Measurements from ENCODE around the gene EXOC1L.
A peak's percentile ranks its signal among the peaks of the same experiment; 100 is the strongest.

EXOC1L gene

DNA sequence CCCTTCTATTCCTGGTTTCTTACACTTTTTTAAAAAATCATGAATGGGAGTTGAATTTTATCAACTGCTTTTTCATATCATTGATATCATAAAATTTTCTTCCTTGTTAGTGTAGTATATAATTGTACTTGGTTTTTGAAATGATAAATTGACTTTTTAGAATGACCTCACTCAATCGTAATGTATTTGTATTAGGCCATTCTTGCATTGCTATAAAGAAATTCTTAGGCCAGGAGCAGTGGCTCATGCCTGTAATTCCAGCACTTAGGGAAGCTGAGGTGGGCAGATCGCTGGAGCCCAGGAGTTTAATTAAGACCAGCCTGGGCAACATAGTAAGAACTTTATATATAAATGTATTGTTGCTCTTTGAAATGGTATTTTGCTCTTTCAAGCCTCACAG is 40.1 kb downstream of the EXOC1L start:
- Histone ChIP-seq H3K27ac (ENCODE audit: low read depth, low read length) (no peak overlapping the region), H3K9ac (ENCODE audit: low read length) (no peak overlapping the region), H3K36me3 (ENCODE audit: control insufficient read depth, insufficient read depth, low read length) (peaks cover 10% of the 10 kb centered on the region), H3K27me3 (ENCODE audit: control insufficient read depth, insufficient read depth, low read length) (no peaks in the 10 kb centered on the region), H3K9me3 (ENCODE audit: control insufficient read depth, insufficient read depth, low read depth, low read length) (0 out of 2 replicates have a peak, but pooled peaks cover 2% of the 10 kb centered on the region), H3K4me3 (ENCODE audit: low read depth, low read length) (no peak overlapping the region), H3K4me1 (ENCODE audit: control insufficient read depth, insufficient read depth, low read length) (peaks cover 1% of the 10 kb centered on the region; the same call in 1 of the 2 replicates)

DNA sequence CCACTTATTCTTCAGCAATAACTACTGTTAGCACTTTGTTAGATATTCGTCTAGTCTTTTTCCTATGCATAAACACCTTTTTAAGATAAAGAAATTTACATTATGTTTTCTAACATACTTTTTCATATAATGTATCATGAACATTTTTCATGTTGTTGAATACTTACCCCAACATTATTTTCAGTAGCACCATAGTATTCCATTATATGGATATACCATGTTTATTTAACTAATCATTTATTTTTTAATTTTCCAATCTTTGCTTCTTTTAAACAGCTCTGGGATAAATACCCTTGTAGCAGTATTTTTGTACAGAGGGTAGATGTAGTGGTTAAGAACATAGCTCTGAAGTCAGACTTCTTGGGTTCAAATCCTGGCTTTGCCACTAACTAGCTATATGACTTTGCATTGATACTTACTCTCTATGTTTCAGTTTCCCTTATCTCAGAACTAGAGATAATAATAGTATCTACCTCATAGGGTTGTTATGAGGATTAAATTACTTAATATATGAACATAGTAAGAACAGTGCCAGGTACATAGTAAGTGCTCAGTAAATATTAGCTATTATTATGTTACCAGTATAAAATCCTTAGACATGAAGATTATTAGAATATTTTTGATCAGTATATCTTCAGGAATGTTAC is 45.1 kb downstream of the EXOC1L start:
- no peak overlapping the region for H3K9ac ChIP-seq (ENCODE audit: low read length)
- no peaks in the 10 kb centered on the region for H3K27me3 ChIP-seq (ENCODE audit: control insufficient read depth, insufficient read depth, low read length)
- peaks cover 4% of the 10 kb centered on the region; the same call in 1 of the 2 replicates for H3K4me1 ChIP-seq (ENCODE audit: control insufficient read depth, insufficient read depth, low read length)
- H3K36me3 ChIP-seq (ENCODE audit: control insufficient read depth, insufficient read depth, low read length), result peaks cover 31% of the 10 kb centered on the region
- H3K9me3 ChIP-seq (ENCODE audit: control insufficient read depth, insufficient read depth, low read depth, low read length), result no peaks in the 10 kb centered on the region; the same call in 1 of the 2 replicates
- no peak overlapping the region for H3K4me3 ChIP-seq (ENCODE audit: low read depth, low read length)
- no peak overlapping the region for H3K27ac ChIP-seq (ENCODE audit: low read depth, low read length)

DNA sequence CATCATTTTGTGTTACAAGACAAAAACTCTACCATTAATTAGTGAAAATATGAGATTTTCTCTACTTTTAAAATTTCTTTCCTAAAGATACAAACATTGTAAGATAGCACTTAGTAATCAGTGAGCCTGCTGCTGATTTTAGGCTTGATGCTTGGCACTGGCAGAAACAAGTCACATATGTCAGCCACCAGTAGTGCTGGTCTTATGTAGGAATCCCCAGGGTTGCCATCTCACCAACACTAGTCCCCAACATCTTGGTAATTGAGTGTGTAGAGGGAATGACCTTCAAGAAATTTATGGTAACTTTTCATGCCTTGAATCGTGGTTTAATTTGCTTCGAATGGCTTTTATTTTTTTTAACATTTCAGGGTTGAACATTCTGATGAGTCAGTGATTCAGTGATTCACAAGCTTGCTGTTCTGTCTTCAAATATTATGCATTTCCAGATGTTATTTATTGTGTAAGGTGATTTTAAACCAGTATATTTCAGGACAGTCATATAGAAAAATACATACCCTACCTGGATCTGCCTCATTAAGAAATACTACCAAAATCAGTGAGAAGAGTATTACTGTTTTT is 45.7 kb downstream of the EXOC1L start:
- H3K9me3 ChIP-seq (ENCODE audit: control insufficient read depth, insufficient read depth, low read depth, low read length), result no peaks in the 10 kb centered on the region; the same call in 1 of the 2 replicates
- no peaks in the 10 kb centered on the region for H3K27me3 ChIP-seq (ENCODE audit: control insufficient read depth, insufficient read depth, low read length)
- no peak overlapping the region for H3K27ac ChIP-seq (ENCODE audit: low read depth, low read length)
- peaks cover 4% of the 10 kb centered on the region; the same call in 1 of the 2 replicates for H3K4me1 ChIP-seq (ENCODE audit: control insufficient read depth, insufficient read depth, low read length)
- H3K4me3 ChIP-seq (ENCODE audit: low read depth, low read length), result no peak overlapping the region
- no peak overlapping the region for H3K9ac ChIP-seq (ENCODE audit: low read length)
- H3K36me3 ChIP-seq (ENCODE audit: control insufficient read depth, insufficient read depth, low read length), result peaks cover 35% of the 10 kb centered on the region

DNA sequence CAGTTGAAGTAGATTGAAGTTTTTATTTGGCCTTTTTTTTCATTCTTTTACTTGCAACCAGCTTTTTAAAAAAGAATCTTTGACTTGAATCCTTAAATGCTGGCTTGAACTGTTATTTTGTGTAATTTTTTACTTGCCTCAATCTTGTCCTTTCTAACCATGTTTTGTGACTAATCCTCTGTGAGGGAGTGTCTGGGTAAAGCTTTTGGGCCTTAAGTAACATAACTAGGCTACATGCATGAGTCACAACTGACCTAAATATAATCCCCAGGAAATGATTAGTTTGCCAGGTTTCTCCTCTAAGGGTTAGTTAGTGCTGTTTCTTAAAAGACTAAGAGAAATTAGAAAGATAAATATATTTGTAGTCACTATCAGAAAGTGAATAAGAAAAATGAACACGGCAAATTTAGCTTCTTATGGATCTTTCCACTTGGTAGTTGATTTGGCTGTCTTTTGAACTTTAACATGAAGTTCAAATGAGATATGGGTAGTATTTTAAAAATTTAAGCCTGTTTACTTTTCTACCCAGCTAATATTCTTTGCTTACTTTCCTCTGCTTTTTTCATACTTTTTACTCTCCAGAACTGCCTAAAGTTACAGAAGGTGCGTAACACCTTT is 46.8 kb downstream of the EXOC1L start:
- Histone ChIP-seq H3K27me3 (ENCODE audit: control insufficient read depth, insufficient read depth, low read length) (no peaks in the 10 kb centered on the region), H3K36me3 (ENCODE audit: control insufficient read depth, insufficient read depth, low read length) (peaks cover 41% of the 10 kb centered on the region), H3K4me1 (ENCODE audit: control insufficient read depth, insufficient read depth, low read length) (peaks cover 4% of the 10 kb centered on the region; the same call in 1 of the 2 replicates), H3K27ac (ENCODE audit: low read depth, low read length) (no peak overlapping the region; the same call in 1 of the 2 replicates), H3K4me3 (ENCODE audit: low read depth, low read length) (no peak overlapping the region), H3K9me3 (ENCODE audit: control insufficient read depth, insufficient read depth, low read depth, low read length) (no peaks in the 10 kb centered on the region; the same call in 1 of the 2 replicates), H3K9ac (ENCODE audit: low read length) (no peak overlapping the region)

DNA sequence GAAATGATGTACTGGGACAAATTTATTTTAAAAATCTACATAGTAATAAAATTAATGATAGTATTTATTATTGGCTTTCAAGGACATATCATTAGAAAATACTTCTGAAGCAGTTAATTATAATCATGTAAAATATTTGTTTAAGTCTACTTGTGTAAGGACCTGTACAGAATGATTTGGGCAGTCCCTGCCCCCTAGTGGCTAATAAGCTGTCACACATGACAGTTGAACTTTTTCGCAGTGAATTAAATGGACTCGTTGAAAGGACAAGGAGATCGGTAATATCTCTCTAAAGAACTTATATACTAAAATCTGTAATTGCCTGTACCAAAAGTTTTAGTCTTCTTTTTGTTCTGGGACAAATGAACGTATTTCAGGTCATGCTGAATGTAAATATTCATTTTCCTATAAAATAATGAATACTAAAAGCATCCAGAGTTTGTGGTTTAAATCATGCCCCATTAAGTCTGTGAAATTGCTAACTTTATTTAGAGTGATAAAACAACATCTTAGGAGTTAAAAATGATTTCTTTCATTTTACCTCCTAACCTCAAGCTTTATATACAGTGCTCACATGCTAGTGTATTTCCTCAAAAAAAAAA is 47.5 kb downstream of the EXOC1L start:
- H3K9me3 ChIP-seq (ENCODE audit: control insufficient read depth, insufficient read depth, low read depth, low read length), result no peaks in the 10 kb centered on the region; the same call in 1 of the 2 replicates
- H3K4me3 ChIP-seq (ENCODE audit: low read depth, low read length), result no peak overlapping the region
- peaks cover 47% of the 10 kb centered on the region for H3K36me3 ChIP-seq (ENCODE audit: control insufficient read depth, insufficient read depth, low read length)
- no peaks in the 10 kb centered on the region for H3K27me3 ChIP-seq (ENCODE audit: control insufficient read depth, insufficient read depth, low read length)
- peaks cover 4% of the 10 kb centered on the region; the same call in 1 of the 2 replicates for H3K4me1 ChIP-seq (ENCODE audit: control insufficient read depth, insufficient read depth, low read length)
- no peak overlapping the region for H3K27ac ChIP-seq (ENCODE audit: low read depth, low read length)
- H3K9ac ChIP-seq (ENCODE audit: low read length), result no peak overlapping the region

DNA sequence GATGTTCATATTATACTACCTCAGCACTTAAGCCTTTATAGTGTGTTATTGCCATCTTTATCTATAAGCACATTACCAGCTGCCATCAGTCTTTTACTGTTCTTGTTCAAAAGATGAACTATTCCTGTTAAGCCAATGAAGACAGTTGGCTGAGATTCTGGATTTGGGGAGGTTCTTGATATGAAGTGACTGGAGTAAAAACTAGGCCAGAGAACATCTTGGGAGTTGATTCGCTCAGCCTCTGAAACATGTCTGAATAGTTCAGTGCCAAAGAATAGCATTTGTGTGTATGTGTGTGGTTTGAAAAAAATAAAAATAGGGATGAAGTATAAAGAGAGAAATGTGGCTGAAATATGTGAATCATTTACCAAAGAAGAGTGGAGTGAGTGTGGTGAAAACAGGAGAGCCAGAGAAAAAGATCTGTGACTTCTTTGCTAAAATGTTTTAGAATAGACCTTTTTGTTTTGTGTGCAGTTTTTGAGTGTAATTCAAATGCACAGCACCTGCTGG is 49.0 kb downstream of the EXOC1L start:
- Histone ChIP-seq H3K27me3 (ENCODE audit: control insufficient read depth, insufficient read depth, low read length) (no peaks in the 10 kb centered on the region), H3K36me3 (ENCODE audit: control insufficient read depth, insufficient read depth, low read length) (peaks cover 54% of the 10 kb centered on the region)

DNA sequence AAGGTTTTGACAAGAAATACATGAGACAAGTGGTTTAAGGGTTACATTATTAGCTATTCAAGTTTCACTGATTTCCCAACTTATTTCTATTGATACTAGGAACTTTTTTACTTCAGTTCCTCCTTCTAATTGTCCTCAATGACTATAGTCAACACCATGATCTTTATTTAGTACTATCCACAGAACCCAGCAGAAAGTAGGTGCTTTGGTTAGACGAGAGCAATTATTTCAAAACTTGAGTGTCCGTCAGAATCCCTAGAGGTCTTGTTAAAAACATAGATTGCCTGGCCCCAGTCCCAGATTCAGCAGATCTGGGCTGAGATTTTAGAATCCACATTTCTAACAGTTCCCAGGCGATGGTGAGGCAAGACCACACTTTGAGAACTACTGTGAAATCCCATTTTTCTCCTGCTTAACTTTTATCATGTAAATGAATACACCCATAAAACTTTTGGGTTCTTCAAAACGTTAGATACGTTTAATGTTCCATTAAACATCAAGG is 51.8 kb downstream of the EXOC1L start:
- Histone ChIP-seq H3K27ac (ENCODE audit: low read depth, low read length) (0 out of 2 replicates have a peak overlapping the region, but pooled peaks have one; percentile 12), H3K36me3 (ENCODE audit: control insufficient read depth, insufficient read depth, low read length) (peaks cover 52% of the 10 kb centered on the region), H3K4me1 (ENCODE audit: control insufficient read depth, insufficient read depth, low read length) (peaks cover under 1% of the 10 kb centered on the region; the same call in 1 of the 2 replicates), H3K9ac (ENCODE audit: low read length) (no peak overlapping the region), H3K4me3 (ENCODE audit: low read depth, low read length) (no peak overlapping the region), H3K9me3 (ENCODE audit: control insufficient read depth, insufficient read depth, low read depth, low read length) (no peaks in the 10 kb centered on the region; the same call in 1 of the 2 replicates), H3K27me3 (ENCODE audit: control insufficient read depth, insufficient read depth, low read length) (no peaks in the 10 kb centered on the region)

More for the DNA sequence above, 49.0 kb downstream of the EXOC1L start:
- Histone ChIP-seq H3K9me3 (ENCODE audit: control insufficient read depth, insufficient read depth, low read depth, low read length) (no peaks in the 10 kb centered on the region; the same call in 1 of the 2 replicates), H3K9ac (ENCODE audit: low read length) (no peak overlapping the region), H3K4me1 (ENCODE audit: control insufficient read depth, insufficient read depth, low read length) (peaks cover 4% of the 10 kb centered on the region; the same call in 1 of the 2 replicates), H3K27ac (ENCODE audit: low read depth, low read length) (no peak overlapping the region), H3K4me3 (ENCODE audit: low read depth, low read length) (no peak overlapping the region)

DNA sequence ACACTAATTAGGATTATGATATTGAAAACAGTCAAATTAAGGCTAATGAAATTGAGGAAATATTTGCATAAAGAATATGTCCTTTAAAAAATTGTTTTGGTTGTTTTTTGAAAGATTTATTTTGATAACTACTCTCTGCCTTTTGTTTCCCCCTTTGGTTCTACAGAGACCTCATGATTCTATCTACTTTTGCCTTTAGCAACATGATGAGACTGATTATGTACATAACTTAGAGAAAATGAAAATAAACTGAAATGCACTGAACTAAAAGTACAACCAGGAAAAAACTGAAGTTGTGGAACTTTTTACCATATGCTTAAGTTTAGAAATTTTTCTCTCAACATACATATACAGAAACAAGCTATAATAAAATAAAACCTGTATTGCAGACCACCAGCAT is 55.2 kb downstream of the EXOC1L start:
- H3K9me3 ChIP-seq (ENCODE audit: control insufficient read depth, insufficient read depth, low read depth, low read length), result no peaks in the 10 kb centered on the region
- H3K27me3 ChIP-seq (ENCODE audit: control insufficient read depth, insufficient read depth, low read length), result no peaks in the 10 kb centered on the region
- H3K4me3 ChIP-seq (ENCODE audit: low read depth, low read length), result no peak overlapping the region
- no peak overlapping the region for H3K27ac ChIP-seq (ENCODE audit: low read depth, low read length)
- no peak overlapping the region for H3K9ac ChIP-seq (ENCODE audit: low read length)
- H3K36me3 ChIP-seq (ENCODE audit: control insufficient read depth, insufficient read depth, low read length), result peaks cover 49% of the 10 kb centered on the region
- no peaks in the 10 kb centered on the region for H3K4me1 ChIP-seq (ENCODE audit: control insufficient read depth, insufficient read depth, low read length)

DNA sequence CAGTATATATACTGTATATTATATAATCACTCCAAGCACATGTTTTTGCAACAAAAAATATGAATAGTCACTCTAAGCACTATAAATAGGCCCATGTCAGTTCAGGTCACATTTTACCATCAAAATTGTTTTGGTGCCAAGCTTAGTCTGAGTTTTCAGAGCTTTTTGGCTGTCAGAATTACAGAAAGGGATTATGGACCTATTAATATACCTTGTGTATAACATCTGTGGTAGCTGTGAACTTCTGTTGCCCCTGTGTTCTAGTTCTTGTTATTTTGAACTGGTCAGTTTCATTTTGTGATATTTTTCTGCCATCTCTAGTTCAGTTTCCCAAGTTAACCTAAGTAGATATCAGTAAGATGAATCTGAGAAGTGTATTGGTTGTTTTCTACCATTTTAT is 56.8 kb downstream of the EXOC1L start:
- no peak overlapping the region for H3K27ac ChIP-seq (ENCODE audit: low read depth, low read length)
- H3K9me3 ChIP-seq (ENCODE audit: control insufficient read depth, insufficient read depth, low read depth, low read length), result no peaks in the 10 kb centered on the region
- H3K4me1 ChIP-seq (ENCODE audit: control insufficient read depth, insufficient read depth, low read length), result no peaks in the 10 kb centered on the region
- H3K36me3 ChIP-seq (ENCODE audit: control insufficient read depth, insufficient read depth, low read length), result peaks cover 44% of the 10 kb centered on the region
- no peaks in the 10 kb centered on the region for H3K27me3 ChIP-seq (ENCODE audit: control insufficient read depth, insufficient read depth, low read length)
- H3K9ac ChIP-seq (ENCODE audit: low read length), result no peak overlapping the region
- H3K4me3 ChIP-seq (ENCODE audit: low read depth, low read length), result no peak overlapping the region

DNA sequence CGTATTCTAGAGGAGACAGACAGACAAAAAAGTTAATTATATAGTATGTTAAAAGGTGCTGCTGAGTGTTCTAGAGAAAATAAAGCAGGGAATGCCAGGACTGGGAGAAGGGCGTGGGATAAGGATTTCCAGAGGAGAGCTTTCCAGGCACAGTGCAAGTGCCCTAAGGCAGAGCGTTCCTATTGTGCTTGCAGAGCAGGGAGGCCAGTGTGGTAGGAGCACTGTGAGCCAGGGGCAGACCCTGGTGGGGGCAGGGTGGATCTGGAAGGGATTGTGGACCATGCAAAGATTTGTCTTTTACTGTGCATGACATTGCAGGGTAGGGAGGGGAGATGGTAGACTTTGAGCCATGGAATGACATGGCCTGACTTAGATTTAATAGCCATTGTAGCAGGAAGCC is 59.6 kb downstream of the EXOC1L start:
- no peaks in the 10 kb centered on the region for H3K4me1 ChIP-seq (ENCODE audit: control insufficient read depth, insufficient read depth, low read length)
- H3K36me3 ChIP-seq (ENCODE audit: control insufficient read depth, insufficient read depth, low read length), result peaks cover 30% of the 10 kb centered on the region
- H3K27me3 ChIP-seq (ENCODE audit: control insufficient read depth, insufficient read depth, low read length), result no peaks in the 10 kb centered on the region
- H3K27ac ChIP-seq (ENCODE audit: low read depth, low read length), result no peak overlapping the region
- H3K4me3 ChIP-seq (ENCODE audit: low read depth, low read length), result no peak overlapping the region
- H3K9me3 ChIP-seq (ENCODE audit: control insufficient read depth, insufficient read depth, low read depth, low read length), result no peaks in the 10 kb centered on the region
- no peak overlapping the region for H3K9ac ChIP-seq (ENCODE audit: low read length)
